MM.1S (cell line): ENCODE results near the gene SH2D2A.

ENCODE experiments used
- DNase-seq: peaks from one replicate; pipeline ENCODE4 v3.0.0-alpha.2; 2015
- H2AFZ ChIP-seq: fragments of 300-600 bp; sonication (generic); 2 replicates; pipeline ENCODE4 v1.6.0; 2016; ENCODE audit warnings: antibody characterized with exemption, low read length
- H3F3A ChIP-seq: fragments of 300-600 bp; sonication (generic); 2 replicates; pipeline ENCODE4 v1.6.1; 2016; ENCODE audit warnings: mild to moderate bottlenecking, antibody characterized with exemption, low read length, moderate library complexity, mixed read lengths; ENCODE audit not compliant: insufficient read depth
- H3K27ac ChIP-seq: fragments of 300-600 bp; sonication (generic); 2 replicates; pipeline ENCODE4 v1.5.1; 2016; ENCODE audit warnings: mild to moderate bottlenecking, low read length
- H3K27me3 ChIP-seq: fragments of 300-600 bp; sonication (generic); replicated peaks from 2 replicates; pipeline ENCODE4 v1.6.0; 2016; ENCODE audit warnings: low read length; ENCODE audit not compliant: insufficient read depth
- H3K36me3 ChIP-seq: fragments of 300-600 bp; sonication (generic); replicated peaks from 2 replicates; pipeline ENCODE4 v1.6.1; 2016; ENCODE audit warnings: mild to moderate bottlenecking, low read length, mixed read lengths; ENCODE audit not compliant: insufficient read depth
- H3K4me1 ChIP-seq: fragments of 300-600 bp; sonication (generic); 2 replicates; pipeline ENCODE4 v1.6.1; 2016; ENCODE audit warnings: low read length, mixed read lengths
- H3K4me2 ChIP-seq: fragments of 300-600 bp; sonication (generic); 2 replicates; pipeline ENCODE4 v1.6.0; 2016; ENCODE audit warnings: low read depth, low read length
- H3K4me3 ChIP-seq: fragments of 300-600 bp; sonication (generic); 2 replicates; pipeline ENCODE4 v1.5.1; 2016; ENCODE audit warnings: low read length, mixed read lengths
- H3K79me2 ChIP-seq: fragments of 300-600 bp; sonication (generic); 2 replicates; pipeline ENCODE4 v1.6.1; 2016; ENCODE audit warnings: mixed run types, low read length, mixed read lengths
- H3K9ac ChIP-seq: fragments of 300-600 bp; sonication (generic); 2 replicates; pipeline ENCODE4 v1.6.1; 2016; ENCODE audit warnings: low read length, mixed read lengths
- H3K9me2 ChIP-seq: fragments of 300-600 bp; sonication (generic); replicated peaks from 2 replicates; pipeline ENCODE4 v1.6.1; 2016; ENCODE audit warnings: mild to moderate bottlenecking, low read length, mixed read lengths; ENCODE audit not compliant: insufficient read depth
- H3K9me3 ChIP-seq: fragments of 300-600 bp; sonication (generic); replicated peaks from 2 replicates; pipeline ENCODE4 v1.6.1; 2016; ENCODE audit warnings: mild to moderate bottlenecking, low read length, mixed read lengths; ENCODE audit not compliant: insufficient read depth
- H4K20me1 ChIP-seq: fragments of 300-600 bp; sonication (generic); 2 replicates; pipeline ENCODE4 v1.6.1; 2016; ENCODE audit warnings: mild to moderate bottlenecking, low read length, moderate library complexity, mixed read lengths; ENCODE audit not compliant: insufficient read depth
- CTCF ChIP-seq: fragments of 300-600 bp; sonication (generic); IDR thresholded peaks from 2 replicates; pipeline ENCODE4 v1.5.1; 2016; ENCODE audit warnings: antibody characterized with exemption, low read length, mixed read lengths
- EZH2 ChIP-seq: fragments of 300-600 bp; sonication (generic); optimal IDR thresholded peaks from 2 replicates; pipeline ENCODE3; 2017; ENCODE audit warnings: low read depth, mild to moderate bottlenecking, antibody characterized with exemption, low read length, mixed read lengths
- EZH2phosphoT487 ChIP-seq: fragments of 300-600 bp; sonication (generic); IDR thresholded peaks from 2 replicates; pipeline ENCODE4 v1.6.1; 2018; ENCODE audit warnings: antibody characterized with exemption, low read length

The SH2D2A gene

GRCh38 chr1:156772728-156773497 lies 43.7 kb downstream of the SH2D2A start:
- Histone ChIP-seq H2AFZ (no peak overlapping the region), H3F3A (peaks cover 10% of the 10 kb centered on the region; the same call in 1 of the 2 replicates), H3K36me3 (no peaks in the 10 kb centered on the region; the same call in 1 of the 2 replicates), H3K9me2 (no peaks in the 10 kb centered on the region), H3K4me2 (no peak overlapping the region), H3K4me3 (no peak overlapping the region), H3K79me2 (peaks cover 96% of the 10 kb centered on the region), H3K27ac (no peak overlapping the region), H3K4me1 (peaks cover 7% of the 10 kb centered on the region), H3K27me3 (no peaks in the 10 kb centered on the region), H3K9ac (no peak overlapping the region), H4K20me1 (peaks cover 30% of the 10 kb centered on the region; the same call in 1 of the 2 replicates), H3K9me3 (no peaks in the 10 kb centered on the region)
- no peak for DNase-seq
- TF ChIP-seq EZH2 (no peak), EZH2phosphoT487 (no peak), CTCF (no peak)

GRCh38 chr1:156772222-156772621 lies 44.4 kb downstream of the SH2D2A start:
- H3K36me3 ChIP-seq = no peaks in the 10 kb centered on the region; the same call in 1 of the 2 replicates
- H2AFZ ChIP-seq = no peak overlapping the region
- peaks cover 24% of the 10 kb centered on the region; the same call in 1 of the 2 replicates for H4K20me1 ChIP-seq
- peaks cover 95% of the 10 kb centered on the region for H3K79me2 ChIP-seq
- no peak for TF ChIP-seq CTCF
- TF ChIP-seq EZH2phosphoT487 = no peak
- no peak for TF ChIP-seq EZH2
- H3K27ac ChIP-seq = no peak overlapping the region
- H3K4me2 ChIP-seq = no peak overlapping the region
- H3F3A ChIP-seq = peaks cover 10% of the 10 kb centered on the region; the same call in 1 of the 2 replicates
- H3K9me2 ChIP-seq = no peaks in the 10 kb centered on the region
- no peaks in the 10 kb centered on the region for H3K9me3 ChIP-seq
- no peaks in the 10 kb centered on the region for H3K27me3 ChIP-seq
- no peak for DNase-seq
- H3K4me3 ChIP-seq = no peak overlapping the region
- H3K9ac ChIP-seq = no peak overlapping the region
- H3K4me1 ChIP-seq = peaks cover 7% of the 10 kb centered on the region

- TF ChIP-seq CTCF (no peak), EZH2 (no peak), EZH2phosphoT487 (no peak)
- 0 out of 2 replicates have a peak, but pooled peaks cover 3% of the 10 kb centered on the region for H3F3A ChIP-seq
- H3K9me2 ChIP-seq = no peaks in the 10 kb centered on the region
- H3K4me2 ChIP-seq = peak overlapping the region; percentile 86
- peaks cover 14% of the 10 kb centered on the region for H3K4me1 ChIP-seq
- no peaks in the 10 kb centered on the region for H3K27me3 ChIP-seq
- peaks cover 10% of the 10 kb centered on the region; the same call in 1 of the 2 replicates for H4K20me1 ChIP-seq
- no peak for DNase-seq
- peak overlapping the region; percentile 88 for H3K9ac ChIP-seq
- no peaks in the 10 kb centered on the region; the same call in 1 of the 2 replicates for H3K36me3 ChIP-seq
- peak overlapping the region; percentile 81 for H3K4me3 ChIP-seq
- peaks cover 76% of the 10 kb centered on the region for H3K79me2 ChIP-seq
- no peaks in the 10 kb centered on the region for H3K9me3 ChIP-seq
- H2AFZ ChIP-seq = no peak overlapping the region
- peak overlapping the region; percentile 68; the same call in 1 of the 2 replicates for H3K27ac ChIP-seq
Observed at GRCh38 chr1:156768610-156769295, 47.9 kb downstream of the SH2D2A start.
